Measurements from ENCODE around the gene JAG1.

Gene JAG1

GRCh38 chr20:10667560-10668167 lies 6.1 kb downstream of the JAG1 start:
- no peak for DNase-seq (ENCODE audit: low read depth)

DNA sequence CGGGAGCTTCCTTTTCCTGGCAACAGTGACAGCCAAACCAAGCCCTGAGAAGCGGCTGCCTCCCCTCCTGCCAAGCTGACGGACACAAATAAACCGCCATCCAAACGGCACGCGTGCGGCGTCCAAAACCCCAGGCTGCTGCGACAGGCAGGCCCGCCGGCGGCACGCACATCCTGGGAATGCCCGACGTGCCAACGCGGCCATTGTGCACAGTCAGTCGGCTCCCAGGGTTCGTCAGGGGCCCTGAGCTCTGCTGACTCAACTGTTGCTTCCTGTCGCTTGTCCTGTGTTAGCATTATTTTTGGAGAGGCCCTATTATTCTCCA lies 6.8 kb downstream of the JAG1 start:
- no peak for DNase-seq (ENCODE audit: low read depth)

GRCh38 chr20:10666221-10667076 lies 7.3 kb downstream of the JAG1 start:
- DNase-seq (ENCODE audit: low read depth) = no peak

GRCh38 chr20:10665791-10666190 lies 8.0 kb downstream of the JAG1 start:
- no peak for DNase-seq (ENCODE audit: low read depth)

- DNase-seq (ENCODE audit: low read depth) = no peak
These were observed 8.7 kb downstream of the JAG1 start for GRCh38 chr20:10665027-10665561.

DNA sequence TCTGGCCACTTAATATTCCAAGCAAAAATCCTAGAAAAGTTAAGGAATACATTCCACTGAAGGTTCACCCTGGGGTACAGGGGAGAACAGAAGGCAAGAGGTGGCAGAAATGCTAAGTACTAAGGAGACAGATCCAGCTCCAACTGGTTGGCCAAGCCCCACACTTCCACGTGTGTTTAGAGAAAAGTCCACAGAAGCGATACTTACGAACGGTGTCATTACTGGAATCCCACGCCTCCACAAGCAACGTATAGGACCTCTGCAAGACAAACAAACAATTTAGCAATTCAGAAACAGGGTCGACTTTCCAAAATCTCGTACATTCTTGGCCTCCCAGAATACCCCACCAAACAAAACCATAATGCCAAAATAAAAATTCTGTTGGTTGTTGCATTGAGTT lies 10.0 kb downstream of the JAG1 start:
- no peak for DNase-seq (ENCODE audit: low read depth)

DNA sequence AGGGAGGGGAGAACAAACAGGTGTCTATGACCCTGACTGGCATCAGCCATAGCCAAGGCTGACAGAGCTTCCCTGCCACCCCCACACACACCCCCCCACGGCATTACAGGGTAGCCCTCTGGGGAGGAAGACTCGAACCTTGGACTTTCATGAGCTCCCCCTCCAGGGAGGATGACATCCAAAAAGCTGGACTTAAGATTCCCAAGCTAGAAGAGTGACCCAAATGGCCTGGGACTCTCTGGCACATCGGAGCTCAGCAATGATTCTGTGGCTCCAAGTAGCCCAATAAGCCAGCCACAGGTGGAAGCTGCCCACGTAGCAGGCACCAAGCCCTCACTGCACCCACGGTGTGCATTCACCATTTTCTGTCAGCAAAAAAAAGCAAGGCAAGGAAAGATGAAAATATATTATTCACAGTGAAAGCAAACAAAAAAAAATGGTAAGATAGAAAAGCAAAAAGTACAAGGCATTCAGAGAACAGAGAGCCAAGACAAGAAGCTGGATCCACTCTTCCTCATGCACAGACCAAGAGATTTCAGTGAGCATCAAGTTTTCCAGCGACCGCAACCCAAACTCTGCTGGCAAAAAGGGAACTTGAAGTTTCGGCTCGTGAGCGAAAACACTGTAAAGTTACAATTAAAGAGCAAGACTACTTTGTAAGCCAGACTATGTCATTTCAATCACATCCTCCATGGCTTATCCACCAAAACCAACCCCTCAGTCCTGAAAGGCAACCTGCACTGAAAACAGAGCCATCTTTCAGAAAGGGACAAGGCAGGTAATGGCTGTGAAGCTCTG lies 10.9 kb downstream of the JAG1 start:
- DNase-seq (ENCODE audit: low read depth) = no peak

GRCh38 chr20:10662151-10662550 lies 11.6 kb downstream of the JAG1 start:
- DNase-seq (ENCODE audit: low read depth) = no peak

DNA sequence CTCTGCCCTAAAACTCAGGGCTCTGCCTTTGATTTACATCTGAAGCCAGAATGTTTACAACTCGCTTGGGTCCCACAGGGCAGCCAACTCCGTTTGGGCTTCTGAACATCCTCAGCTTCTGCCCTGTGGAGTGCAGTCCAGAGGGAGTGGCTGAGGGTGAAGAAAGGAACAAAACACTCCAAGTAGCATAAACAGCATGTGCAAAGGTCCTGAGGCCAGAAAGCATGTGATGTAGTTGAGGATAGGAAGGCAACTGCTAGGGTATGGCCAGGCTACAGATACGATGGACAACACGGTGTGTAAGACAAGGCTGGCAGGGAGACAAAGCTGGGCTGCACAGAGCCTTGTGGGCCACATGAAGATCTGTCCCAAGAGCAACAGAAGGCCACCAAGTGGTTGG lies 12.5 kb downstream of the JAG1 start:
- DNase-seq (ENCODE audit: low read depth) = no peak

DNA sequence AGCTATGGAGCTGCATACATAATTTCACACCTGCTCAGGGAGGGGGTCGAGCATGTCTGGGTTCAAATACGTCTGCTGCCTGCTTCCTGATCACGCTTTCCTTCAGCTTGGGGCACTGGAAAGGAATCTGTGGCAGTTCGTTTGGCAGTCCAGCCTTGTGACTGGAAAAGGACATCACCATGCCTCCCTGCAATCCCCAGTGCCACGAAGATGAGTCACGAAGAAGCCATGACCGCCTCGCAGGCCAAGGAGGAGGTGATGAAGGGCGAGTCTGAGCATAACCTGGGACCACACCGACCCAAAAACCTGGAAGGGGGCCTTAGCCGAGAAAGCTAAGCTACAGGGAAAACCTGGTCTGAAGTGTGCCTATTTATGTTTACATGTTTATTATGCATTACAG lies 13.1 kb downstream of the JAG1 start:
- DNase-seq (ENCODE audit: low read depth) = no peak

DNA sequence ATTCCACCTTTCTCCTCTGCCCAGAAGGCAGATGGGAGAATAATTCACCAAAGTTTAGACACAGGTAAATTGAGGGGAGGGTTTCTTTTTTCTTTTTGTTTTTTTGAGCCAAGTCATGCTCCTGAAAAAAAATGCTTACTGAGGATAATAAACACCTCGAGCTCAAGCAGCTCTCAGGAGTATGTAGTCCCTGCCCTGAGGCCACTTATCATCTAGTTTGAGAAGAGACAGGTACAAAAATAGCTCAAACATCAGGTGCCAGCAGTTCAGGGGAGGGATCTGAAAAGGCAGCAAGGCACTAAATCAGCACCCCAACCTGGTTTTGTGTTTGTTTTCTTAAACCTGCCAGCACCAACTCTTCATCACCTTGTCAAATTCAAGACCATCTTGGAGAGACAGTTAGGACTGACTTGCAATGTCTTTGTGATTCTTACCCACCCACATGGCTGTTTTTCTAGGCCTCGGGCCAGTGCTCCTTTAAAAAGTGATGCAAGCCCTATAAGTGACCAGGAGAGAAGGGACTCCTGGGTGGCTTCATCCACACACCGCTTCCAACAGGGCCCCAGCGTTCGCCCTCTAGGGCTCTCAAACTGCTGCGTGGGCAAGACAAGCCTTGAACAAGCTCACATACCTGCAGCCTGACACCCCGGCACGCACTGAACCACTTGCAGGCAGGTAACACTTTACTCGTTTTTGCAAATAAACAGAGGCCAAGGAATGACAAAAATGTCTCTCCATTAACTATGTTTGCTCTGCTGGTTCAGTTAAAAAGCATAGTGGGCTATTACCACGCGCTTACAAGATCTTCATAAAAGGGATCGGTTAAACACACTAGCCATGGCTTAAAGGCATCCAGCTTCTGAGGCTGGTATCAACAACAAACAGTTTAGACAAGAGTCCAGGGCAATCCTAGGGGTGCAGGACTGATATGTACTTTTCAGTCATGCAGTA lies 13.9 kb downstream of the JAG1 start:
- no peak for DNase-seq (ENCODE audit: low read depth)

GRCh38 chr20:10658876-10659632 lies 14.7 kb downstream of the JAG1 start:
- no peak for DNase-seq (ENCODE audit: low read depth)

DNA sequence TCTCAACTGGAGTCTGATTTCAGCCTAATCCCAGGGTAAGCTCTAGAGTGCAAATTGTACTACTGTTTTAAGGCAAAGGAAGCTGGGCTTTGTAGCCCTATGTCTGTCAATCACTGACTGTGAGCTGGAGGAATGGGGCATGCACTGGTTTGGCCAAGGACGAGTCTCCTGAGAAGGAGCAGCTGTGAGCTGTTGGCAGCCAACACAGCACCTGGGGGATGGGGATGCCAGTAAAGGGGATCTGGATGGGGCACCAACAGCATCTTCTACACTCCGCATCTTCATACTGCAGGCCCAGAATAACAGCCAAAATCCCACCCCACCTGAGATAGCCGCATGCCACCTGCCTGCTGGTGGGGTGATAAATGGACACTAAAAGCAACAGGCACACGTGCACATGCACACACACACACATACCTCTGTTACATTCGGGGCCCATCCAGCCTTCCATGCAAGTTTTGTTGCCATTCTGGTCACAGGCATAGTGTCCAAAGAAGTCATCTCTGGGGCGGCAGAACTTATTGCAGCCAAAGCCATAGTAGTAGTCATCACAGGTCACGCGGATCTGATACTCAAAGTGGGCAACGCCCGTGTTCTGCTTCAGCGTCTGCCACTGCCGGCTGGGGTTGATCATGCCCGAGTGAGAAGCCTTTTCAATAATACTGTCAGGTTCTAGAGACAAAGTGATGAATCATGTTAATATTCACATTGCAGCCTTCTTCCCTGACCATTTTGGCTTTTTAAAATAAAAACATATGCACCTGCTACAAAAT lies 15.6 kb downstream of the JAG1 start:
- no peak for DNase-seq (ENCODE audit: low read depth)

DNA sequence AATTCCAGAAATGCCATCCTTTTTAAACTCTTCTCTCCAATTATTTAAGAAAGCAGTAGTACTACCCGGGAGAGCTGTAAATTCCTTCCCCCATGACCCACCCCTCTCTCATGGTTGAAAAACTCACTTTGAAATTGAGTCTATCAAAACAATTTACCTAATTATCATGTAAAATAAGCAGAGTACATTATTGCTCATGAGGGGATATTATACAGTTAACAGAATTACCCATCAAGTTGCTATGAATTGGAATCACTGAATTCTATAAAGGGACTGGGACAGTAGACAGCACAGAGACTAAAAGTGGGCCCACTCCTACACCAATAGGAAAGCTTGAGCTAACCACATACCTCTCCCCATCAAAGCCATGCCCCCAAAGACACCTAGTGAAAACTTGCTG lies 16.3 kb downstream of the JAG1 start:
- DNase-seq (ENCODE audit: low read depth) = no peak

DNA sequence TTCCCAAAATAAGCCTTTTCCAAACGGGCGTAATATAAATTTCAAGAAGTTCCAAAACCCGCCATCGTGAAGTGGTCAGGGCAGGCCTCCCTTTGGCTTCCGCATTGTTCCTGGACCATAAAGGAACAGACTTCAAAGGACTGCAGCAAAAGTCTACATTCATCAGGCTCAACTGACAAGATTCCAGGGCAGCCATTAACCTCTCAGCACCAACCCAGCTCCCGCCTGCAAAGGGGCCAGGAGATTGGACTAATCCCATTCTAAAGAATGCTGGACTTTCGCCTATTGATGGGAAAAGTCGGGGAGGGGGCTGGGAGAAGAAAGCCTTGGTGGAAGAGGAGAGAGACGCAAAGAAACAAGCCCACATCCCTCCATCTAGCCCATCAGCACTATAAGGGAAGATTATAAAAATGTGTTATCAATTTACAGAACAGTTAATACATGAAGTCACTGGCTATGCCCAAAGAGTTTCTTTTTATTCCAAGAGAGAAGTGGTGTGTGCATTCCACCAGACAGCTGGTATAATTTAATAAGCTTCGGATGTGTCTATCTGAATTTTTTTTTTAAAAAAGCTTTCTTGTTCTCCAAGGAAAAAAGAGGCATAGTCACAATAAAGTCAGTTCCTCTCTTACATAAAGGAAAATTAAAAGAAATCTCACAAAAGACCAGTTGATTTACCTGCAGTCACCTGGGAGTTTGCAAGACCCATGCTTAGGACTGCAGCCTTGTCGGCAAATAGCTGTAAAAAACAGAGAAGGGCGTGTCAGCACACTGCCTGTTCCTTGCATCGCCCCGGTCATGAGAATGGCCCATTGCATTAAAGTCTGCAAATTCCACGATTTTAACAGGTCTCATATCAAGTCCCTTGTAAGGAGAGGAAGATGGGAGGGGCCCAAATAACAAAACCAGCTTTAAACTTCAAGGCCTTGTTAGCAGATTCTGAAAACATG lies 17.8 kb downstream of the JAG1 start:
- DNase-seq (ENCODE audit: low read depth) = no peak

DNA sequence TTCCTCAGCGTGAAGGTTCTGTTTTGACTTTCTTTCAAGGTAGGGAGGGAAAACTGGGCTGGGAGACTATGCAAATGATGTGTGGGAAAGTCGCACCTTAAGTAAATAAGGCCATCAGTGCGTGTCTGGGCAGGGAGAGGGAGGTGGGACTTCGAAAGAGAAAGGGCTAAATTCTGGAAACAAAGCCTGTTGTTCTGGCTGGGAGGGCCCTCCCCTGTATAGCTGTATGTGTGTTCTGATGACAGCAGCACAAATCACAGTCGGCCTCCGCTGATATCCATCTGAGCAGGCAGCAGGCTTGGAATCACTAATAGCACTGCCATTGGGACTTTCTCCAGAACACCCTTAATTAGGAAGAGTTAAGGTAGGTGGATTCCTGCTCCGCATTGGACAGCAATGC lies 19.2 kb downstream of the JAG1 start:
- no peak for DNase-seq (ENCODE audit: low read depth)

DNA sequence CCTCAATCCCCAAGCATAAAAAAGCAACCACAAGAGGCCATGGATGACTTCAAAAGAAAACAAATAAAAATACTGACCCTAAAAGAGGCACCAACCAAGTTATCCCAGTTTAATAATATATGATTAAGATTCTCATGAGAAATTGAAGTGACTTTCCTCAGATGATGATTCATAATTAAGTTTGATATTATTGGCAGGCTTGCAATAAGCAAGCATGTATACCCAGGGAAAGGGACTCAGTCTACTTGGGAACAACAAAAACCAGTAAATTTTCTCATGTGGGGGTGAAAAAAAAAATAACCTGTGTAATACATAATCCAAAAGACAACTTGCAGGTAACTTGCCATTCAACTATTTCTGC lies 19.6 kb downstream of the JAG1 start:
- no peak for DNase-seq (ENCODE audit: low read depth)

DNA sequence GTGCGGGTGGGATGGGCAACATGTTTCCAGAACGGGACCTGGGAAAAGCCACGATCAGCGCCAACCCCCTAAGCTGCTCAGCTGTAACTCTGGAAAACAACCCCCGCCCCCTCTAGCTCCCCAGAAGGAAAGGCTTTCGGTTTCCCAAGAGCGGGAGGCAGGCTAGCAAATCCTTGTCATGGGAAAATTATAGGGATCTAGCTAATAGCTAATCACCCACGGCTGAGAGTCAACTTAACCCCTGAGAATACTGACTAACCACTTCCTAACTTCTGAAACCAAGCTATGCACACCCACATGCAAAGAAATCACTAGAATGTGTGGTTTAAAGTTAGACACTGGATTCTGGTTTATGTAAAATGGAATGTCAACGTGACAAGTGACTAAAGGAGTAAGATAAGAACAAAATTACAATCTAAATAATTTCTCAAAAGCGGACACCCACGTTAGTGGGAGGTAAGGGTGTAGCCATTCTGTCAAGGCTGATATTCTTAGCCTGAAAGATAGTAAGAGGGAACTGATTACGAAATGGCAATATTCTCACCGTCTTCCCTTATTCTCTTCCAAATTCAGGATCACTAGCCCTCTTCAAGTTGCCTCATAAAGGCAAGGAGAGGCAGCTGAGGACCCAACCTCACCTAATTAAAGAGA lies 20.1 kb downstream of the JAG1 start:
- DNase-seq (ENCODE audit: low read depth) = no peak
